Keratinocyte (primary cell): ENCODE data around the gene SRF.

Experiments used
- EZH2 ChIP-seq: IDR thresholded peaks from one replicate; pipeline ENCODE4 v1.6.1; 2012; ENCODE audit warnings: inconsistent platforms, mild to moderate bottlenecking, low read length, moderate library complexity
- TF ChIP-seq, protein P1 (sequence below), 3 experiments: IDR thresholded peaks in 1 of 3; conservative IDR thresholded peaks in 1 of 3; optimal IDR thresholded peaks in 1 of 3; 2 replicates in 2 of 3; 3 replicates in 1 of 3; pipeline versions ENCODE3 to v1.5.1; 2011; ENCODE audit warnings: low read length in 3 of 3, mild to moderate bottlenecking in 3 of 3, moderate library complexity in 2 of 3, control low read depth in 1 of 3, inconsistent platforms in 1 of 3; ENCODE audit not compliant: insufficient read depth in 2 of 3; ENCODE audit errors: extremely low read depth in 1 of 3

GRCh38 chr6:43181621-43181941 lies 10.5 kb downstream of the SRF start:
- TF ChIP-seq EZH2: no peak
- TF ChIP-seq, protein P1, sequence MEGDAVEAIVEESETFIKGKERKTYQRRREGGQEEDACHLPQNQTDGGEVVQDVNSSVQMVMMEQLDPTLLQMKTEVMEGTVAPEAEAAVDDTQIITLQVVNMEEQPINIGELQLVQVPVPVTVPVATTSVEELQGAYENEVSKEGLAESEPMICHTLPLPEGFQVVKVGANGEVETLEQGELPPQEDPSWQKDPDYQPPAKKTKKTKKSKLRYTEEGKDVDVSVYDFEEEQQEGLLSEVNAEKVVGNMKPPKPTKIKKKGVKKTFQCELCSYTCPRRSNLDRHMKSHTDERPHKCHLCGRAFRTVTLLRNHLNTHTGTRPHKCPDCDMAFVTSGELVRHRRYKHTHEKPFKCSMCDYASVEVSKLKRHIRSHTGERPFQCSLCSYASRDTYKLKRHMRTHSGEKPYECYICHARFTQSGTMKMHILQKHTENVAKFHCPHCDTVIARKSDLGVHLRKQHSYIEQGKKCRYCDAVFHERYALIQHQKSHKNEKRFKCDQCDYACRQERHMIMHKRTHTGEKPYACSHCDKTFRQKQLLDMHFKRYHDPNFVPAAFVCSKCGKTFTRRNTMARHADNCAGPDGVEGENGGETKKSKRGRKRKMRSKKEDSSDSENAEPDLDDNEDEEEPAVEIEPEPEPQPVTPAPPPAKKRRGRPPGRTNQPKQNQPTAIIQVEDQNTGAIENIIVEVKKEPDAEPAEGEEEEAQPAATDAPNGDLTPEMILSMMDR (optimal IDR thresholded peaks at IDR 0.05 in 1 of 3, IDR thresholded peaks at IDR 0.05 in 1 of 3, conservative IDR thresholded peaks at IDR 0.05 in 1 of 3; ENCODE audit: extremely low read depth in 1 of 3, insufficient read depth in 2 of 3, low read length in 3 of 3): no peak
